DOHH2 (cell line): ENCODE results near the gene RCE1.

Experiments used
- EZH2phosphoT487 ChIP-seq: fragments of 200-600 bp; sonication (generic); IDR thresholded peaks from 2 replicates; pipeline ENCODE4 v1.6.1; 2017; ENCODE audit warnings: borderline replicate concordance, mild to moderate bottlenecking, antibody characterized with exemption, low read length, moderate library complexity, mixed read lengths
- TF ChIP-seq, protein P1 (sequence below): fragments of 200-600 bp; sonication (generic); IDR thresholded peaks from one replicate; pipeline ENCODE4 v1.5.1; 2014; ENCODE audit warnings: antibody characterized with exemption, mild to moderate bottlenecking, low read depth, low read length; ENCODE audit not compliant: poor library complexity, severe bottlenecking

DNA sequence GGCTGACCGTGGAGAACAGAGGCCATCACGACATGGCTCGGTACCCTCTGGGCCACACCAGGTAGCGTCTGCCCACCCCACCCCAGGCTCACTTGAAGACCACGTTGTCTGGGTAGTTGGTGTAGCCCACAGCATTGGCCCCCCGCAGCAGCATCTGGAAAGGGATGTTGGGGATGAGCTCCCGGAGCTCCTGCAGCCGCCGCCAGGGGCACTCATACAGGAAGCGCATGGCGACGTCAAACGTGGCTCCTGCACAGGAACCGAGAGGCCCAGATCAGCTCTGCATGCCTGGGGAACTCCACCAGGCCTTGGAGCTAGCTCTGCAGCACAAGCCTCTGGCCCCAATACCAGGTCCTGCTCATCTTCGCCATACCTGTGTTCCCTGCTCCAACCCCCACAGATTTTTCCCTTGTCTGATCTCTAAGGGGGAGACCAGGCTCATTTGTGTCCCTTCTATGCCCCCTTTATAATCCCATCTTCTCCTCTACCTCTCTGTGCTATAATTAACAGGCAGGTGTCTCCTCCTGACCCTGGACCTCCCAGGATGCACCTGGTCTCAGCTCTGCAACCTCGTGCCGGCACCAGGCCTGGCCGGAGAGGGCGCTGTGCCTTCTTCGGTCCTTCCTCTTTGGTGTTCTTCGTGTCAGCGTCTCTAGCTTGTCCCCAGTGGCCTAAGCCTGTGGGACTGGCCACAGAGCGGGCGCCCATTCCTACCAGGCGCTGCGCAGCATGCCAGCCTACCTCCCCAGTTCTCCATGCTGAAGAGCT lies 8.6 kb downstream of the RCE1 start:
- TF ChIP-seq, protein P1, sequence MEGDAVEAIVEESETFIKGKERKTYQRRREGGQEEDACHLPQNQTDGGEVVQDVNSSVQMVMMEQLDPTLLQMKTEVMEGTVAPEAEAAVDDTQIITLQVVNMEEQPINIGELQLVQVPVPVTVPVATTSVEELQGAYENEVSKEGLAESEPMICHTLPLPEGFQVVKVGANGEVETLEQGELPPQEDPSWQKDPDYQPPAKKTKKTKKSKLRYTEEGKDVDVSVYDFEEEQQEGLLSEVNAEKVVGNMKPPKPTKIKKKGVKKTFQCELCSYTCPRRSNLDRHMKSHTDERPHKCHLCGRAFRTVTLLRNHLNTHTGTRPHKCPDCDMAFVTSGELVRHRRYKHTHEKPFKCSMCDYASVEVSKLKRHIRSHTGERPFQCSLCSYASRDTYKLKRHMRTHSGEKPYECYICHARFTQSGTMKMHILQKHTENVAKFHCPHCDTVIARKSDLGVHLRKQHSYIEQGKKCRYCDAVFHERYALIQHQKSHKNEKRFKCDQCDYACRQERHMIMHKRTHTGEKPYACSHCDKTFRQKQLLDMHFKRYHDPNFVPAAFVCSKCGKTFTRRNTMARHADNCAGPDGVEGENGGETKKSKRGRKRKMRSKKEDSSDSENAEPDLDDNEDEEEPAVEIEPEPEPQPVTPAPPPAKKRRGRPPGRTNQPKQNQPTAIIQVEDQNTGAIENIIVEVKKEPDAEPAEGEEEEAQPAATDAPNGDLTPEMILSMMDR, result peak; percentile 75
- no peak for TF ChIP-seq EZH2phosphoT487
